GM12878 (cell line): Measurements from ENCODE around the gene ATP6V0A1. TPM values are rescaled to one million over a fixed set of nuclear protein-coding genes. Genes with fewer than 3 reads are reported as not detected.
"Not testable (repeated sequence)": the region's sequence is repeated elsewhere in the genome, so short reads cannot be mapped to it uniquely, and the experiment has no call there.

Experiments
- ATAC-seq: fragments of 200-7000 bp; cut with Tn5 transposase; 3 replicates; pipeline ENCODE4 v1.9.1; 2020; ENCODE audit warnings: mild to moderate bottlenecking, moderate library complexity
- BruUV-seq: library from RNA; stranded (reverse); fragments of 400-500 nt; replicated peaks from 2 replicates; lab custom pipeline; 2021; lab: Mats Ljungman, UMichigan
- CTCF ChIA-PET: fragments of 300-600 bp; sonication (Branson Sonifier 250); formaldehyde crosslinking; extraction: SDS; loops from one replicate; lab custom pipeline; 2021; ENCODE audit warnings: inconsistent platforms; lab: Yijun Ruan, JAX
- POLR2A ChIA-PET: fragments of 350-600 bp; formaldehyde crosslinking; extraction: SDS; loops from one replicate; lab custom pipeline; 2021; ENCODE audit warnings: inconsistent platforms; lab: Charles Lee
- RAD21 ChIA-PET: fragments of 300-600 bp; sonication (Branson Sonifier 250); formaldehyde crosslinking; loops from one replicate; lab custom pipeline; 2023; ENCODE audit warnings: antibody characterized with exemption; ENCODE audit not compliant: unreplicated experiment; lab: Charles Lee
- SMC1A ChIA-PET: fragments of 300-600 bp; sonication (Branson Sonifier 250); formaldehyde crosslinking; loops from one replicate; lab custom pipeline; 2023; ENCODE audit not compliant: unreplicated experiment, uncharacterized antibody; lab: Charles Lee
- DNase-seq: peaks from one replicate; pipeline ENCODE4 v3.0.0-alpha.2; 2011; ENCODE audit warnings: low read depth, low spot score
- FAIRE-seq: peaks from 3 replicates; lab custom pipeline; 2011; peaks lifted over from hg19 to GRCh38; lab: Jason Lieb, UNC
- H2AFZ ChIP-seq: 2 replicates; pipeline ENCODE4 v1.6.0; 2011; ENCODE audit warnings: low read depth, low read length, control low read depth; ENCODE audit not compliant: control insufficient read depth
- H3K27ac ChIP-seq: 2 replicates; pipeline ENCODE4 v1.5.1; 2011; ENCODE audit warnings: control low read depth; ENCODE audit not compliant: control insufficient read depth, insufficient read depth
- H3K27me3 ChIP-seq, 2 experiments: replicated peaks in 1 of 2; 2 replicates each; pipeline versions ENCODE4 v1.6.0 to v1.6.1; 2011; ENCODE audit warnings: low read length in 1 of 2; ENCODE audit not compliant: control insufficient read depth in 2 of 2, insufficient read depth in 2 of 2
- H3K36me3 ChIP-seq, 2 experiments: 2 replicates each; pipeline ENCODE4 v1.5.1; 2011; ENCODE audit warnings: low read length in 1 of 2; ENCODE audit not compliant: control insufficient read depth in 2 of 2, insufficient read depth in 2 of 2
- H3K4me1 ChIP-seq: 2 replicates; pipeline ENCODE4 v1.6.1; 2011; ENCODE audit warnings: mild to moderate bottlenecking, low read length, moderate library complexity, mixed read lengths; ENCODE audit not compliant: control insufficient read depth, insufficient read depth
- H3K4me2 ChIP-seq: 2 replicates; pipeline ENCODE4 v1.6.0; 2011; ENCODE audit warnings: control low read depth; ENCODE audit not compliant: control insufficient read depth, insufficient read depth
- H3K4me3 ChIP-seq: fragments of 200-600 bp; sonication (generic); 2 replicates; pipeline ENCODE4 v1.5.1; 2016
- H3K79me2 ChIP-seq: 2 replicates; pipeline ENCODE4 v1.6.0; 2011; ENCODE audit warnings: low read length; ENCODE audit not compliant: control insufficient read depth, insufficient read depth
- H3K9ac ChIP-seq: 2 replicates; pipeline ENCODE4 v1.8.0; 2011; ENCODE audit warnings: low read length, control low read depth, mixed read lengths; ENCODE audit not compliant: control insufficient read depth, insufficient read depth
- H3K9me3 ChIP-seq: replicated peaks from 3 replicates; pipeline ENCODE4 v1.5.1; 2011; ENCODE audit warnings: mild to moderate bottlenecking, low read length; ENCODE audit not compliant: control insufficient read depth, insufficient read depth
- H4K20me1 ChIP-seq: 2 replicates; pipeline ENCODE4 v1.6.0; 2011; ENCODE audit not compliant: control insufficient read depth, insufficient read depth
- CHD2 ChIP-seq: IDR thresholded peaks from 2 replicates; pipeline ENCODE4 v1.6.1; 2011; ENCODE audit warnings: low read depth, low read length, improper control_type of control experiment, borderline replicate concordance
- PML ChIP-seq: IDR thresholded peaks from 2 replicates; pipeline ENCODE4 v1.6.1; 2012; ENCODE audit warnings: low read length, inconsistent platforms
- TCF7 ChIP-seq: IDR thresholded peaks from 2 replicates; pipeline ENCODE4 v1.6.1; 2014; ENCODE audit warnings: antibody characterized with exemption, borderline replicate concordance
- ZNF24 ChIP-seq: fragments of 450-650 bp; IDR thresholded peaks from 2 replicates; pipeline ENCODE4 v1.6.1; 2017; ENCODE audit warnings: antibody characterized with exemption, mild to moderate bottlenecking
- whole genome bisulfite sequencing: methylation state at CpG from one replicate; pipeline ENCODE4 v1.1.6; 2016; ENCODE audit warnings: low lambda C conversion rate; ENCODE audit not compliant: insufficient replicate concordance, insufficient coverage; ENCODE audit errors: missing lambda C conversion rate; 5-methylcytosine and 5-hydroxymethylcytosine counted together
- in situ Hi-C: fragments of 300-500 bp; cut with MboI; formaldehyde crosslinking; loops from 9 replicates; pipeline ENCODE4 v1.14.3; 2018; ENCODE audit warnings: mixed read lengths
- intact Hi-C: fragments of 100-400 bp; cut with micrococcal nuclease; formaldehyde crosslinking; loops from one replicate; pipeline ENCODE4 v1.14.2; 2022; ENCODE audit not compliant: unreplicated experiment
- polyA plus RNA-seq, 11 experiments: library from polyadenylated mRNA; depleted of rRNA in 4 of 11; unstranded in 6 of 11; stranded (reverse) in 5 of 11; fragments of >200 nt; fragmentation: Nextera tagmentation in 4 of 11; fragmentation: Illumina TruSeq in 1 of 11; extraction: Ambion mirVana in 4 of 11; extraction: Trizol in 1 of 11; gene quantifications; 1 replicate in 1 of 11; 2 replicates in 10 of 11; pipeline versions ENCODE4 v1.2.1 to v1.2.3, GENCODE V29; 2011 to 2016; ENCODE audit warnings: inconsistent platforms in 2 of 11, missing spikeins in 2 of 11, low read depth in 1 of 11
- total RNA-seq, 4 experiments: library from RNA; depleted of rRNA in 3 of 4; stranded (reverse); fragments of >200 nt in 3 of 4; fragmentation: Illumina TruSeq in 1 of 4; extraction: Trizol in 1 of 4; gene quantifications; 2 replicates each; pipeline versions ENCODE4 v1.2.1 to v1.2.3, GENCODE V29; 2013 to 2021

ATP6V0A1 gene
- total and polyA plus RNA-seq, 10 of the 15 experiments (the other 5 are each of a cell fraction or from before 2014, with no cell fraction given), result 3.0 to 76.6 (median 30.9) TPM

- no peak for TF ChIP-seq TCF7
- TF ChIP-seq ZNF24, result peak; percentile 70; the same call in 1 of the 2 replicates
- Histone ChIP-seq H3K4me2 (peak overlapping the region; percentile 98; the same call in 1 of the 2 replicates), H3K4me3 (no peak overlapping the region), H3K27ac (no peak overlapping the region), H3K9ac (no peak overlapping the region), H3K4me1 (peaks cover 16% of the 10 kb centered on the region), H3K36me3 (peaks cover 0 to 5% of the 10 kb centered on the region in 2 experiments; a peak in 2 of 4 replicates), H3K79me2 (peaks cover 13% of the 10 kb centered on the region), H3K9me3 (no peaks in the 10 kb centered on the region), H2AFZ (no peak overlapping the region), H4K20me1 (no peaks in the 10 kb centered on the region), H3K27me3 (no peaks in the 10 kb centered on the region)
- in situ Hi-C loops (no loop called here), intact Hi-C loops (no loop called here)
- WGBS, result 73% methylated on average over 5 of the region's 5 CpGs
- ATAC-seq (no peak), FAIRE-seq (no peak), DNase-seq (no peak)
- POLR2A ChIA-PET, result interaction anchor here (0.7 to 1.5 kb wide), 4 partner anchors 30 to 296 kb away, joined by 3 to 5 read pairs (median 4); no protein-coding TSS in a partner anchor
- CTCF ChIA-PET, result interaction anchor here (0.7 to 3.1 kb wide), 4 partner anchors 10 to 41 kb away, joined by 3 to 21 read pairs (median 4); no protein-coding TSS in a partner anchor
- no TSS peak for BruUV-seq
- RAD21 ChIA-PET, result interaction anchor here (1.4 to 3.4 kb wide), 2 partner anchors 11 to 40 kb away, joined by 5 to 17 read pairs; partner anchors contain the start of gene PSMC3IP
- SMC1A ChIA-PET, result interaction anchor here (1.8 to 2.0 kb wide), 2 partner anchors 8 to 11 kb away, joined by 5 to 8 read pairs; no protein-coding TSS in a partner anchor
Observed at GRCh38 chr17:42537826-42538451, 79.3 kb downstream of the ATP6V0A1 start.

- FAIRE-seq (no peak), ATAC-seq (no peak)
- 92% methylated on average over 14 of the region's 14 CpGs for WGBS
- ChIA-PET CTCF (interaction anchor here (1.4 kb wide), 1 partner anchor 10 kb away, joined by 3 read pairs; no protein-coding TSS in a partner anchor), RAD21 (interaction anchor here (3.4 kb wide), 1 partner anchor 40 kb away, joined by 17 read pairs; the partner anchor contains the start of gene PSMC3IP), POLR2A (no interaction called here)
- intact Hi-C loops, result no loop called here
- no TSS peak for BruUV-seq
- H3K9ac ChIP-seq, result no peak overlapping the region
- H3K27me3 ChIP-seq, result no peaks in the 10 kb centered on the region
- in situ Hi-C loops, result no loop called here
- no peak overlapping the region for H3K4me3 ChIP-seq
- H3K36me3 ChIP-seq, result peaks cover 0 to 5% of the 10 kb centered on the region in 2 experiments; a peak in 2 of 4 replicates
- TF ChIP-seq CHD2, result no peak
- no peak for TF ChIP-seq PML
- TF ChIP-seq, all 136 proteins: peak for 0
- Histone ChIP-seq H3K4me1 (peaks cover 16% of the 10 kb centered on the region), H3K27ac (no peak overlapping the region), H3K79me2 (peaks cover 13% of the 10 kb centered on the region), H3K4me2 (no peak overlapping the region), H4K20me1 (no peaks in the 10 kb centered on the region), H2AFZ (no peak overlapping the region), H3K9me3 (no peaks in the 10 kb centered on the region)
- SMC1A ChIA-PET, result interaction anchor here (1.8 kb wide), 1 partner anchor 10 kb away, joined by 5 read pairs; no protein-coding TSS in a partner anchor
- DNase-seq, result no peak
Observed at GRCh38 chr17:42538482-42538881, 79.8 kb downstream of the ATP6V0A1 start.

- H4K20me1 ChIP-seq, ATAC-seq, H3K4me2 ChIP-seq, DNase-seq, H3K27ac ChIP-seq, H3K9me3 ChIP-seq, intact Hi-C loops, H2AFZ ChIP-seq, BruUV-seq, H3K4me3 ChIP-seq, FAIRE-seq, H3K9ac ChIP-seq, in situ Hi-C loops, H3K36me3 ChIP-seq, H3K27me3 ChIP-seq: not testable (repeated sequence)
- ChIA-PET SMC1A (interaction anchor here (0.6 to 1.0 kb wide), 2 partner anchors 10 to 33 kb away, joined by 3 read pairs; no protein-coding TSS in a partner anchor), RAD21 (interaction anchor here (0.7 to 1.6 kb wide), 2 partner anchors 13 to 755 kb away, joined by 3 read pairs; no protein-coding TSS in a partner anchor), POLR2A (interaction anchor here (1.1 kb wide), 1 partner anchor 8 kb away, joined by 3 read pairs; no protein-coding TSS in a partner anchor), CTCF (interaction anchor here (1.1 to 1.3 kb wide), 2 partner anchors 13 to 182 kb away, joined by 3 read pairs; no protein-coding TSS in a partner anchor)
- peaks cover 13% of the 10 kb centered on the region for H3K79me2 ChIP-seq
- WGBS, result 100% methylated on average over 3 of the region's 4 CpGs
- peaks cover 11% of the 10 kb centered on the region for H3K4me1 ChIP-seq
Observed at GRCh38 chr17:42540558-42540957, 81.9 kb downstream of the ATP6V0A1 start.
